HG02588 (cell line): Measurements from ENCODE around the gene DCTN5.
A peak's percentile ranks its signal among the peaks of the same experiment; 100 is the strongest.

Source experiments
- ATAC-seq: cut with Tn5 transposase; IDR thresholded peaks from one replicate; pipeline ENCODE4 v1.9.1; 2021; ENCODE audit warnings: mild to moderate bottlenecking, moderate library complexity; ENCODE audit not compliant: unreplicated experiment

The DCTN5 gene

DNA sequence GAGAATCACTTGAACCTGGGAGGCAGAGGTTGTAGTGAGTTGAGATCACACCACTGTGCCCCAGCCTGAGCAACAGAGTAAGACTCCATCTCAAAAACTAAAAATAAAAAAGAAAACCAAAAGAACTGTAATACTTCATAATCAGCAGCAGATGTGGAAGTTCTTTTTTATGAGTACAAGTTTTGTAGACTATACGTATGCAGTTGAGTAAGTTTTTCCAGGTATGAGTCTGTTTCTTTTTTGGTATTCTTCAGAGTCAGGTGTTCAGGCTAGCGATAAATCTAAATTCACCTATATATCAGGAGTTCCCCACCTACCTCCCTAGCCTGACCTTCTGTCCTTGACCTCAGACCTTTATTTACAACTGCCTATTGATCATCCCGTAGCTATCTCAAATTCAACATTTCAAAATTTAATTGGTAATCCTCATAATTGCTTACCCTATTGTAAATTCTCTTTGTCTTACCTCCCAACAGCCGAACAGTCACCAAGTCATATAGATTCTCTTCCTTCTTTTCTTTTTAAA, 10.7 kb downstream of the DCTN5 start:
- no peak for ATAC-seq

DNA sequence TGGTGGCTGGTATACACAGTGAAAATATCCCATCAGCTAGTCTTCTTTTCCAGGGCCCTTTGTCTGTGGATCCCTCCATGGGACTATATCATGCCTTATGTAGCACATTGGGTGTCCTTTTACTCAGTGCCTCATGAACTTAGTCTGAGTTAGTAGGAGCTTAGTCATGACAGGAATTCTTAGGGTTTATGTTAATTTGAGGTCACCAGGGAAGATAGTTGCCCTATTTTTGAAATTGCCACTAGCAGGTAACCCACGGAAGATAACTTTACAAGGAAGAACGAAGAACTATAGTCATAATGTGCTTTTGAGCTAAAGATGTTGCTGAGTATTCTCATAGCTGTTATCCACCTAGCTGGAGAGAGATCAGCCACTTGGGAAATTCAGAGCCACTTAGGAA, 22.7 kb downstream of the DCTN5 start:
- no peak for ATAC-seq

DNA sequence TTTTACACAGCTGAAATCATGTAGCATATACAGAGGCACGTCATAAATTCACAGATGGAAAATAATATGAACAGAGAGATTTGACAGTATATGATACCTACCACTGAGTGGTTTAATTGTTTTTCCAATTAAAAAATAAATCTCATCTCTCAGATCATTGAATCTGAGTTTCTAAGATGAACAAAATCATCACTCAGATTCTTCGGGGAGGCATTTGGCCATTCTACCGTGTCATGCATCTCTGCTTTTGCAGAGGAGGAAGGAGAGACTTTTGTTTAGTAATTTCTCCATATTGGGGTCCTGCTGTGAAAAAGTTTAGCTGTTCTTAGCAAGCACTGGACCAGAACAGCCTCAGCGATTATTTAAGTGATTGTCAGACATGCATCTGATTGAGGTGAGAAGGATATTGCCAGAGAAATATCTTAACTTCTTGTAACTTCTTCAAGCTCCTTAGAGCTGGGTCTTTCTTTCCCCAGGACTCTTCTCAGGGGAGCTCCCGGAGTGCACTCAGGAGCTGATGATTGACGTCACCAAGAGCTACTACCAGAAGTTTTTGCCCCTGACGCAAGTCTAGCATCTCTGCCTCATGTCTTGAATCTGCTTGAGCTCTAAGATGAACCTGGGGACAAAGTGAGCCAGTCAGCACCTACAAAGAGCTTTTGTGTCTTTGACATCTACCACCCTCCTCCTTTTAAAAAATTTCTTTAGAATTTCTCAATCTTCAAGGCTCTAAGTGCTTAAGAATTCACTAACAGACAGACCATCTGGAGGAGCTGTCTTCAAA, 25.5 kb downstream of the DCTN5 start:
- no peak for ATAC-seq

DNA sequence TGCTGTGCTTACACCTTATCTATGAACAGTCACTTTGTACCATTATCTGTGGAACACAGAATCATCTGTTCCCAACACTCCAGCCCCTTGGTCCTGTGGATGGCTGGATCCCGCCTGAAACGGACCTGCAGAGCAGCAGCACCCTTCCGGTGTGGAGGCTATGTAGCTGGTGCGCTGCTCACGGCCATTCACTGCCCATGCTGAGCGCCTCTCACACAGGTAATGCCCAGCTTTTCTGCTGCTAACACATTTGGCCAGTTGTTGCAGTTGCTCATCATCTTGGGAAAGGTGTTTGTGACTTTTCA, 26.0 kb downstream of the DCTN5 start:
- no peak for ATAC-seq

DNA sequence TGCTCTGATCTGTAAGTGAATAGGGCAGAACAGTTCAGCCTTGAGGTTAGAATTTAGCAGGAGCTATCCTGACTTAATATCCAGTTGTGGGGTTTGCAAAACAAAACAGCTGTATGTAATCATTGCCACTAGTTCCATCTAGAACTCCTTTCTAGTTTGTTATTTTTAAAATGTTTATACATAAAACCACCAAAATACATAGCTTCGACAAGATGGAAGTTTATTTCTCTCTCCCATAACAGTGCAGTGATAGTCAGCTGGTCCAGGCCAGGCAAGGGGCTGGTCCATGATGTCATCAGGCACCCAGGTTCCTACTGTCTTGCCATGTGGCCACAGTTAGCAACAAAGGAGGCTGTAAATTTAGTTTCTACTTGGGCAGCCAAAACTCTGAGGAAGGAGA, 27.0 kb downstream of the DCTN5 start:
- no peak for ATAC-seq

DNA sequence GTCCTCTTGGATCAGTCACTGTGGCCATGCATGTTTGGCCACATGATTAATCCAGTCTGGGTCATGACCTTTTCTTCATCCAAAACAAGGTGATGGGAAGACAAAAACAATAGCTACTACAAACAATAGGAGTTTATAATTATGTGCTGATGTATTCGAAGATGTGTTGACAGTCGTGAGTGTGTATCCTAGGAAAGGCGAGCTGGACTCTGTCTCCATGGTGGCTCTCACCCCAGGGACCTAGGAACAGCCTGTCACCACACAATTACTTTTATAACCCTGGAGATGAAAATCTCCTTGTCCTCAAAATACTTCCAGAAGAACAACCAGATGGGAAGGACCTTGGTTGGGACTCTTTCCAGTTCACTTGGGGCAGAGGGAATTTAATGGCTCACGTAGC, 27.6 kb downstream of the DCTN5 start:
- no peak for ATAC-seq

DNA sequence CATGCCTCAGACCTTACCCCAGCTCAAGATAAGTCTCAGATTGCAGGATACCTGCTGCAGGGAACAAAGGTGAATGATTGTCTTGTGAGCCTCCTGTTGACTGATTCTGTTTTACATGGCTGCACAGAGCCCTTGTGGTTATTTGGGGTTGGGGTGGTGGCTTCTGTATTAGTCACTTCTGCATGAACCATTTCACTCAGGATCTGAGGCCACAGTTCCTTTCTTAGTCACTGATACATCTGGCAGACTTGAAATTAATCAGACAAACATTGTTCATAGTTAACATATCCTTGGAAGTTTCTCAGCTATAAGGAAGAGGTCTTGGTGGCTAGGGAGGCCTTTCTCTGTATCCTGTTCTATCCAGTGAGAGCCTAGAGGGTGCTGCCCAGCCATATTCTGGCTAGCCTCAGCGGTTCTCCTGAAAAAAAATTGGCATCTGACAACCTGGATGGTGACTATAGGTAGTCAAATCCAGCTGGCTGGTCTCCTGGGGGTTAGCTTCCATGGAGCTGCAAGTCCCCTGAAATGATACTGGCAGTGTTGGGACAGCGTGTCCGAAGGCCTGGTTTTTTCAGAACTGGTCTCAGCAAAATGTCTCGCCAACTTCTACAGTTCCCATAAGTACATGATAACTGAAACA, 29.0 kb downstream of the DCTN5 start:
- peak; percentile 88 for ATAC-seq

DNA sequence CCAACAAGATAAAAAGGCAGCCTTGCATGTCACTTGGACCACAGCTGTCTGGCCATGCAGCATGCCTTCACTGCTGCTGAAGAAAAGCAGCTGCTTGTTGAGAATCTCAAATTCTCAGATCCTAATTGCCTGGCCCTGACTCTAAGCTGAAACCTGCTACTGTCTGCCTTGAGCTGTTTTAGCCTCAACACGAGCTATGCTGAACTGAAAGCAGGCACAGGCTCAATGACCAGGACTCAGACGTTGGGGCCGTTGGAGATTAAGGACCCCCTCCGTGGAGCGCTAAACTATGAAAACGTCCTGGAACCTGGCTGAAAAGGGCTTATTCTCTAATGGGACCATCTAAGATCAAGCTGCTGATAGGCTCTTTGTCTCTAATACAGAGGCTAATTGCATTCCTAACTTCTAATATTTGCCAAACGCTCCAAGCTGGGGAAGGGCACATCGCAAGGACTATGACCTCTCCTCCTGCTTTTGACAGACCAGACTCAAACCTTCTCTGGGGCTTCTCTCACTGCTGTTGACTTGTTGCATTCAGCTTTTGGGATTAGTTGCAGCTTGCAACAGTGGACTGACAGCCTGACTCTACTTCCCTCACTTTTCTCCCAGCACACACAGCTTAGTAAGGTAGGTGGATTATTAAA, 32.8 kb downstream of the DCTN5 start:
- no peak for ATAC-seq

DNA sequence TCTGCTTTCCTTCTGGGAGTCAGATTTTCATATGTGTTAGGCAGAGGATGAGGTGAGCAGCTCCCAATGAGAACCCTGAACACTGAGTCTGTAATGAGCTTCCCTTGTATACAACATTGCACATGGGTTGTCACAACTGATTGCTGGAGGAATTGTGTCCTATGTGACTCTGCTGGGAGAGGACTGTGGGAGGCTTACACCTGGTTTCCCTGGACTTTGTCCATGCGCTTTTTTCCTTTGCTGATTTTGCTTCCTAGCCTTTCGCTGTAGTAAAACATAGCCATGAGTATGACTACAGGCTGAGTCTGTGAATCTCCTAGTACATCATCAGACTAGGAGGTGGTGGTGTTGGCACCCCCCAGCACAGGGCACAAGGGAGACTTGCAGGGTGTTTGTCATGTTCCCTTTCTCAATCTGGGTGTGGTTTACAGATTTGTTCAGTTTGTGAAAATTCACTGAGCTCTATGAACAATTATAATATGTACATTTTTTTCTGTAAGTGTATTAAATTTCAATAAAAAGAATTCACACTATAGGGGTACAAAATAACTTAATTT, 35.7 kb downstream of the DCTN5 start:
- ATAC-seq = no peak

DNA sequence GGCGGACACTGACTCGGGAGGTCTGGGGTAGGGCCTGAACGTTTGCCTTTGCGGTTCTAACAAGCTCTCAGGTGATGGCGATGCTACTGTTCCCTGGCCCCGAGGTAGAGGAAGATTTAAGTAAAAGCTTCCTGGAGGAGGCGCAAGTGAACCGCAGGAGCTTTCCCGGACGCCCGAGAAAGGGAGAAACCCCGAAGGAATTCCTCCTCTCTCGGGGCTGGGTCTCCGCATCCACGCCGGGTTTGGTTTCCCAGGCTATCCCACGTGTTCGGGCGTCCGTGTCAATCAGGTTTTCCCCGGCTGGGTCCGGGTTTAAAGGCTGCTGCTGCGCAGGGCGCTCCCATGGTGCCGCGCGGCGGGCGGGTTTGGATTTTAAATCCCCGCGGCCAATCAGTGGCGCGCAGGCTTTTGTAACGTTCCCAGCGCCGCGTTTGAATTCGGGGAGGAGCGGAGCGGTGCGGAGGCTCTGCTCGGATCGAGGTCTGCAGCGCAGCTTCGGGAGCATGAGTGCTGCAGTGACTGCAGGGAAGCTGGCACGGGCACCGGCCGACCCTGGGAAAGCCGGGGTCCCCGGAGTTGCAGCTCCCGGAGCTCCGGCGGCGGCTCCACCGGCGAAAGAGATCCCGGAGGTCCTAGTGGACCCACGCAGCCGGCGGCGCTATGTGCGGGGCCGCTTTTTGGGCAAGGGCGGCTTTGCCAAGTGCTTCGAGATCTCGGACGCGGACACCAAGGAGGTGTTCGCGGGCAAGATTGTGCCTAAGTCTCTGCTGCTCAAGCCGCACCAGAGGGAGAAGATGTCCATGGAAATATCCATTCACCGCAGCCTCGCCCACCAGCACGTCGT, 37.4 kb downstream of the DCTN5 start, which contains the start of gene PLK1:
Gene PLK1, plus strand, starts transcription at position 460 of the 844 bp plus-strand sequence. Its CDS starts 44 bp downstream, at position 504.
- peak; percentile 81 for ATAC-seq

DNA sequence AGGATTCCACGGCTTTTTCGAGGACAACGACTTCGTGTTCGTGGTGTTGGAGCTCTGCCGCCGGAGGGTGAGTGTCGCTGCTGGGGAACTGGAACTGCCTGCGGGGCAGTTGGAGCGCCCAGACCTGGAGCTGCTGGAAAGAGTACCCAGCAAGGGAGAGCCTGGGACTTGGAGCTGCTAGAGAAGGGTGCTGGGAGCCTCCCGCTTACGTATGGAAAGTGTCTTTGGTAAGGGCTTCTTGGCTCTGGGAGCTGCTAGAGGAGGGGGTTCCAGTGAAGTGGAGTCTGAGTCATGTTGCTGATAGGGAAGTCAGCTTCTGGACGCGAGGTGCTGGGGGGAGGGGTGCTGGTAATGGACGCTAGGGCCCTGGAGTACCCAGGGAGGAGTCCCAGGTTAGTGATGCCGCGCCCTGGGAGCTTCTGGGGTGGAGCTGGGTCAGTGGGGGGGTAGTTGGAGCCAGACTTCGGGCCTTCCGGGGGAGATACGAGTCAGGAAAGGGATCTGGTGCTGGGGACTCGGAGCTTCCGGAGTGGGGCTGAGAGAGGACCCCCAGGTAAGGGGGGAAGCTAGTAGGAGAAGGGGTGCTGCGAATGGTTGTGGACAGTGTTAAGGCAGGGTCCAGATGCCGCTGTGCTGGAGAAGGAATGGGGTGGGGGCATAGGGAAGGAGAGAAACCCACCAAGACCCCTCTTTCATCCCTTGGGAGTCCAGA, 38.2 kb downstream of the DCTN5 start:
- peak; percentile 14 for ATAC-seq

DNA sequence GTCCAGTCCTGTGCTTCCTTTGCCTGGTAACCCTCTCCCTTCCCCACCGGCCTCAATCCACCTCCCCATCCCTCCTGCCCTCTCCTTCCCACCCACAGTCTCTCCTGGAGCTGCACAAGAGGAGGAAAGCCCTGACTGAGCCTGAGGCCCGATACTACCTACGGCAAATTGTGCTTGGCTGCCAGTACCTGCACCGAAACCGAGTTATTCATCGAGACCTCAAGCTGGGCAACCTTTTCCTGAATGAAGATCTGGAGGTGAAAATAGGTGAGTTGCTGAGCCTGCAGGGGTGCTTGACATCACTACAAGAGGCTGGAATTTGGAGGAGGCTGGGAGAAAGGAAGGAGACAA, 38.7 kb downstream of the DCTN5 start:
- no peak for ATAC-seq

DNA sequence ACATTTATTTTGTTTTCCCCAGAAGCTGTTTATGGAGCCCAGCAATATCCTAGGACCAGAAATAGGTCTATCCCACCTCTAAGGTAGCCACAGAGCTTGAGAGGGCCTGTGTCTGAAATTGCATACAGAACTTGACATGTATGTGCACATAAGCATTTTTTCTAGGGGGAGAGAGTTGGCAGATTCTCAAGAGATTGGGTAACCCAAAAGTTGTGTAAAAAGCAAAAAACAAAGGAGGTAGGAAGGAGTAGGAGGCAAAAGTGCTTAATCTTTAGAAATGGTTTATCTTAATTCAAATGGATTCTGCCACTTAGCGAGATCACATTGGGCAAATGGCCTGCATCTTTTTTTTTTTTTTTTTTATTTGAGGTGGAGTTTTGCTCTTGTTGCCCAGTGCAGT, 40.9 kb downstream of the DCTN5 start:
- ATAC-seq = no peak

DNA sequence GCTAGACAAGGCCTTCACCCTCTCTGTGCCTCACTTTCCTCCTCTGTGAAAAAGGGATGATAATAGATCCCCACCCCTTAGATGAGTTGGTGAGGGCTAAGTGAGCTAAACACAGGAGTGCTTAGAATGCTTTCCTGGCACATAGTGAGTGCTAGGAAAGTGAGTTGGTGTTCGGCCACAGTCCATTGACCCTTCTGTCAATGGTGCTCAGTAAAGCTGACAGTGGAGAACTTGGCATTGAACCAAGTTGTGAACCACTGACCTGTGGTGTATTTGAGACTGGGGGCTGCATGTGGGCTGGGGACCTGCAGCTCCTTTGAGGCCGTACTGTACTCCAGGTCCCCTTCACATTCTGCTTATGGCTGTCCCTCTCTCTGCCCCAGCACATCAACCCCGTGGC, 42.2 kb downstream of the DCTN5 start:
- ATAC-seq = no peak

DNA sequence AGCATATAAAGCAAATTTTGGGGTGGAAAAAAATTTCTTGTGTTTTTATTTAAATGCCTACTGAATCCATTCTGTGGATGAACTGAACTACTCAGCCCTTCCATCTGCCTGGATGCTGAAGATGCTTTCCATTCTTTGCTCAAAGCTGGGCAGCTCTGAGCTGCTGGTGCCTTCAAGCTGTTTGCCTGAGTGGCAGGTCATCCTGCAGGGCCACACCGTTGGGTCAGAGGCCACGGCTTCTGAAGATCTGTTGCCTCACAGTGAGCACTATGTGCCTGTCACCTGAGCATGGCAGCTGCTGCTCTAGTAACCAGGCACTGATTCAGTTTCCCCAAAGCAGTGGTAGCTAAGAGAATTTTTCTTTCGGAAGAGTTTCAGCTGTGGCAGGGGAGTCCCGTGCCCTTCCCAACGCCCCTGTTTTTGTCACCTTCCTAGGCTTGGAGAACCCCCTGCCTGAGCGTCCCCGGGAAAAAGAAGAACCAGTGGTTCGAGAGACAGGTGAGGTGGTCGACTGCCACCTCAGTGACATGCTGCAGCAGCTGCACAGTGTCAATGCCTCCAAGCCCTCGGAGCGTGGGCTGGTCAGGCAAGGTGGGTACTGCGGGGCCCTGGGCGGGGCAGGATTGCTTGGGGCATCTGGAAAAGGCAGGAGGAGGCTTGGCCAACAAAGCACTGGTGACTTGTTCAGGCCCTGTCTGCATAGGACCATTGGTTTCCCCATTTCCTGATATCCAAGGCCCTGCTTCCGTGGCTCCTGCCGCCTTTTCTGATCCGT, 46.0 kb downstream of the DCTN5 start:
- ATAC-seq = no peak

DNA sequence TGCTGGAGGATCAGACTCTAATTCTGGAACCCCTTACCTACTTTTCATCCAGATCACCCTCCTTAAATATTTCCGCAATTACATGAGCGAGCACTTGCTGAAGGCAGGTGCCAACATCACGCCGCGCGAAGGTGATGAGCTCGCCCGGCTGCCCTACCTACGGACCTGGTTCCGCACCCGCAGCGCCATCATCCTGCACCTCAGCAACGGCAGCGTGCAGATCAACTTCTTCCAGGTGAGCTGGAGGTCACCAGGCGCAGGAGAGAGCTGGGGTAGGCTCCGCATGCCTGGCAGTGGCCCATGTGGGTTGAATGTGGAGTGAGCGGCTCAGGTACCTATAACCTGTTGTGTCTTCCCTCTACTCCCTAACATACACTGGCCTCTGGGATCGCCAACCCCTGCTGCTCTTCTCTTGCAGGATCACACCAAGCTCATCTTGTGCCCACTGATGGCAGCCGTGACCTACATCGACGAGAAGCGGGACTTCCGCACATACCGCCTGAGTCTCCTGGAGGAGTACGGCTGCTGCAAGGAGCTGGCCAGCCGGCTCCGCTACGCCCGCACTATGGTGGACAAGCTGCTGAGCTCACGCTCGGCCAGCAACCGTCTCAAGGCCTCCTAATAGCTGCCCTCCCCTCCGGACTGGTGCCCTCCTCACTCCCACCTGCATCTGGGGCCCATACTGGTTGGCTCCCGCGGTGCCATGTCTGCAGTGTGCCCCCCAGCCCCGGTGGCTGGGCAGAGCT, 48.3 kb downstream of the DCTN5 start:
- ATAC-seq = no peak

DNA sequence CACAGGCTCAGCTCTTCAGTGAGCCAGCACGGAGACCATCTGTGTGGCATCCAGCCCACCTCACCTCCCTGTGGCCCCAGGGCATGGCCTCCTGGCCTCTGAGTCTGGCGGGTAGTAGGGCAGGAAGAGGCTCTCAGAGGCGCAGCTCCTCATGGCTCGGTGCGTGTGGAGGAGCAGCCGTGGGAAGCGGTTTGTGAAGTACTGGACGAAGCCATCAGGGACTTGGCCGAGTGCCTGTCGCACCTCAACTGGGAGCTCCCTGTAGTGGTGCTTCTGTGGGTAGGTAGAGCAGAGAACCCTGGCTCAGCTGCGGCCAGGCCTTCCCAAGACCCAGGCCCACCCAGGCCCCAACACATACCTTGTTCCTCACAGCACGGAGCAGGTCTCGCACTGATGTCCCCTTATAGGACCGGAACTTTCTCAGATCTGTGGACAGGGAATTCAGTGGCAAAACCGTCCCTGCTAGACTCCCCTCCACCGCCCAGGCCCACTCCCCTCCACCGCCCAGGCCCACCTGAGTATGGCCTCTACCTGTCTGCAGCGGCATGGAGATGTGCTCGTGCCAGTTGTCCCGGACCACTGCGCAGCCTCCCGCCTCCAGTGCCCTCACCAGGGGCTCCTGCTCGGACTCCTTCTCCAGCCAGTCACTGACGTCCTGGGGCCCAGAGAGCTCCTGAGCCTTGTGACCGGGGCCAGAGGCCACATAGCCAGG, 49.7 kb downstream of the DCTN5 start:
- ATAC-seq = no peak
